Measurements from ENCODE around the gene ABHD3. TPM values are rescaled to one million over a fixed set of nuclear protein-coding genes. Genes with fewer than 3 reads are reported as not detected.
"Not testable (repeated sequence)": the region's sequence is repeated elsewhere in the genome, so short reads cannot be mapped to it uniquely, and the experiment has no call there.

The ABHD3 gene, protein sequence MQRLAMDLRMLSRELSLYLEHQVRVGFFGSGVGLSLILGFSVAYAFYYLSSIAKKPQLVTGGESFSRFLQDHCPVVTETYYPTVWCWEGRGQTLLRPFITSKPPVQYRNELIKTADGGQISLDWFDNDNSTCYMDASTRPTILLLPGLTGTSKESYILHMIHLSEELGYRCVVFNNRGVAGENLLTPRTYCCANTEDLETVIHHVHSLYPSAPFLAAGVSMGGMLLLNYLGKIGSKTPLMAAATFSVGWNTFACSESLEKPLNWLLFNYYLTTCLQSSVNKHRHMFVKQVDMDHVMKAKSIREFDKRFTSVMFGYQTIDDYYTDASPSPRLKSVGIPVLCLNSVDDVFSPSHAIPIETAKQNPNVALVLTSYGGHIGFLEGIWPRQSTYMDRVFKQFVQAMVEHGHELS
- total RNA-seq: 6.9 and 7.0 TPM in 2 replicates

DNA sequence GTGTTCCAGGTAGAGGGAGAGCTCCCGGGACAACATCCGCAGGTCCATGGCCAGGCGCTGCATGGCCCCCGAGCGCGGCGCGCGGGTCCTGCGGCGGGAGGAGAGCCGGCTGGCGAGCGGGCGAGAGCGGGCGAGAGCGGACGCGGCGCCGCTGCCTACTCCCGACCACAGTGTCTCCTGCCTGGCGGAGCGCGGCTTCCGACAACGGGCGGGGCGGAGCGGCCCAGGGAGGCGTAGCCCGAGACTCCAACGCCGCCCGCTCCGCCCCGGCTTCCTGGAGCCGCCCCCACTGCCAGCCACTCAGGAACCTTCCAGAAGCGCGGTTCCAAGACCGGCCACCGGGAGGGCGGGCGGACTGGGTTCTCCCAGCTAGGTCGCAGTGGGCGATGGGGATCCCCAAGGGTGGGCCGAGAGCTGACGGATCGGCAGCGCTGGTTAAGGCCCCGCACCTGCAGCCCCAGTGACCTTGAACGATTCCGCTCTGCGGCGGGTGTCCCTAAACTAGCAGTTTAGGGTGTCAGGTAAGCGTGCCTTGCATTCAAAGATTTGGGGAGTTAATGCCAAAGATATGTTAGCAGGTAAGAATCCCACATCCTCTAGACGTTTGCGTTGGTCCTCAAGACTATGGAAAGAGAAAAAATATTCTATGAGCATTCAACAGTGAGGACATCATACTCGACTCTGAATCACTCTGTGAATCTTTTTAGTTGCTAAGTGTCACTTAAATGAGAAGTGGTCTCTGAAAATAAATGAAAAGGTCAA lies at the start of gene ABHD3:
Gene ABHD3 (minus strand): TSS at position 172 of the 762 bp plus-strand sequence. CDS start 109 bp downstream, at position 63.
- DNase-seq: peak; percentile 93

DNA sequence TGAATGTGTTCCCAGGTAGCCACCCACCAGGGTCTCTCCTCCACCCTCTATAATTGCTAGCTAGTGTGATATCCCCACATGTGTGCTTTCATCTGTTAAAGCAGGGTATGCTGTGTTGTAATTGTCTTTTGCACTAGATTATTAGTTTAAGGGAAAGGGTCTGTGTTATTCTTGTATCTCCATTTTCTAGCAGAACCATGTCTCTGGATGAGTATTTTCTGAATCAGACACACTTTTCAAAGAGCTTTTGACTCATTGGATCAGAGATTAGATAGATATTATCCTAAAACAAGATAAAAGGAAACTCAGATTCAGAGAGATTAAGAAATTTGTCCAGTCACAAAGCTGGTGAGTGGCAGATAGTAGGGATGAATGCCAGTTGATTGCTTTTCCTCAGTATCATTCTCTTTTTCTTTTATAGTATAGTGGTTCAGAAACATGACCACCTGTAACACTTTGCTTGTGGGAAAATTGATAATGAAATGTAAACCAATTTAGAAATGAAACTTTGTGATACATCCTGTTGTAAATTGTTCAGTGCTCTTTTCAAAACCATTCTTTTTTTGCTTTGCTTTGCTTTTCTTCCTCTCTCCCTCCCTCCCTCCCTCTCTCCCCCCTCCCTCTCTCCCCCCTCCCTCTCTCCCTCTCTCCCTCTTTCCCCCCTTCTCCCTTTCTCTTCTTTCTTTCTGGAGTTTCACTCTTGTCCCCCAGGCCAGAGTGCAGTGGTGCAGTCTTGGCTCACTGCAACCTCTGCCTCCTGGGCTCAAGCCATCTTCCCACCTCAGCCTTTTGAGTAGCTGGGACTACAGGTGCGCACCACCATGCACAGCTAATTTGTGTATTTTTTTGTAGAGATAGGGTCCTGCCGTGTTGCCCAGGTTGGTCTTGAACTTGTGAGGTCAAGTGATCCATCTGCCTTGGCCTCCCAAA lies 43.5 kb upstream of the ABHD3 start:
- DNase-seq: no peak

DNA sequence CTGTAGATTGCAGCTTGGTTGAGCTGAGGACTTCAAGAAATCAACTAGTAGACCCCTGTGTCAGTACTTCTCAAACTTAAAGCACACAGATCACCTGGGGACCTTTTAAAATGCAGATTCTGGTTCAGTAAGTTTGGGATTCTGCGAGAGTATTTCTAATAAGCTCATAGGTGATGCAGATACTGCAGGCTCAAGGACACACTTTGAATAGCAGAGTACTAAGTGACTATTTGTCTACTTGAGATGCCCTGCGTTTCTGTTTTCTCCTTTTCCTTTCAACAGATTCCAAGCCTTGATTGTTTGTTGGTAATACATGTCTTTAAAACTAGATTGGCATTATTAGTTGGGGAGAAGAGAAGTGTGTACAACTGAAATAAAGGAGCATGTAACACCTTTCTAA lies 42.7 kb upstream of the ABHD3 start:
- no peak for DNase-seq

DNA sequence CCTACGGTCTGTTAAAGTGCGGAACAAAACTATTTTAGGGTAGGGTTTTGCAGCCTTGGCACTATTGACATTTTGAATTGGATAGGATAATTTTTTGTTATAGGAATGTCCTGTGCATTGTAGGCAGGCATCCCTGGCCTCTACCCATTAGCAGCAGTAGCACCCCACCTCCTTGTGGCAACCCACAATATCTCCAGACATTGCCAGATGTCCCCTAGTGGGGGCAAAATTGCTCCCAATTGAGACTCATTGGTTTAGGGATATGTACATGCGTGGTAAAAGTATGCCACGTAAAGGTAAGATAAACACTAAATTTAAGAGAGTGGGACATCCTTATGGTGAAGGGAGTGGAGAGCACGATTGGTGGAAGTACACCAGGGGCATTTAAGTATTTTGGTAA lies 40.7 kb upstream of the ABHD3 start:
- DNase-seq: no peak

DNA sequence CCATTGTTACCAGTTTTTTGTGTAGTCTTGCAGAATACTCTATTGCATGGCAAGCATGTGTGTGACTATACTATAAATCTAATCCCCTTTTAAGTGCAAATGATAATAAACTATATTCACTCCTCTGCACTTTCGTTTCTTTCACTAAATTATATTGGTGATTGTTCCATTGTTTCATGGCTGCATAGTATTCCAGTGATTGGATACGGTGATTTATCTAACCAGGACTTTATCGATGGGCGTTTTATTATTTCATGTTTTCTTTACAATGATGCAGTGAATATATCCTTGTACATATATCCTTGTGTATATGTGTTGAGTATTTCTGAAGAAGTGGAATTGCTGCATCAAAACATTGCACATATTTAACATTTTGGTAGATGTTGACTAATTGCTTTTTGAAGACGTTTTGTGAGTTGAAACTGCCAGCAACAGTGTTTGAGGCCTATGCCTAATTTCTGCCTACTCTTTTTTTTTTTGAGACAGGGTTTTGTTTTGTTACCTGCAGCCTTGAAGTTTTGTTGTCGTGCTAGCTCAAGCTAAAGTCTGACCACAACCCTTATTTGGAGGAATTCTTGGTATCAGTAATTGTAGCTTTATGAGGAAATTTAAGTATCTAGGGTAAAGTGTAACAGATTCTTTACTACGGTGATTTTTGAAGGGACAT lies 38.7 kb upstream of the ABHD3 start:
- no peak for DNase-seq

DNA sequence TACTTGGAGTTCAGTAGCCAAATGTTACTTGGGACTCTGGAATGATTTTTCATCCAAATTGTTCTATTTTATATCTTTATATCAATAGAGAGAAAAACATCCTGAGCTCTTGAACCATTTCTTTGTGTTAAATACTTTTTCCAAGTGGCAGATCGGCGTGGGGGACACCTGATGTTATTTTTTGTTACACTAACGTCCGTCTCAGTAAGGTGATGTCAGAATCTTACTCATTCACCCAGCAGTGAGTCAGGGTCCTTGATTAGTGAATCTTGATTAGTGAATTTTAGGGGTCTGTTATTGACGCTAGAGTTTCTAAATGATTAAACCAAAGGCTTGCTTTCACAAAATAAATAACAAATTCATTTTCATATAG lies 37.7 kb upstream of the ABHD3 start:
- DNase-seq: peak; percentile 41

DNA sequence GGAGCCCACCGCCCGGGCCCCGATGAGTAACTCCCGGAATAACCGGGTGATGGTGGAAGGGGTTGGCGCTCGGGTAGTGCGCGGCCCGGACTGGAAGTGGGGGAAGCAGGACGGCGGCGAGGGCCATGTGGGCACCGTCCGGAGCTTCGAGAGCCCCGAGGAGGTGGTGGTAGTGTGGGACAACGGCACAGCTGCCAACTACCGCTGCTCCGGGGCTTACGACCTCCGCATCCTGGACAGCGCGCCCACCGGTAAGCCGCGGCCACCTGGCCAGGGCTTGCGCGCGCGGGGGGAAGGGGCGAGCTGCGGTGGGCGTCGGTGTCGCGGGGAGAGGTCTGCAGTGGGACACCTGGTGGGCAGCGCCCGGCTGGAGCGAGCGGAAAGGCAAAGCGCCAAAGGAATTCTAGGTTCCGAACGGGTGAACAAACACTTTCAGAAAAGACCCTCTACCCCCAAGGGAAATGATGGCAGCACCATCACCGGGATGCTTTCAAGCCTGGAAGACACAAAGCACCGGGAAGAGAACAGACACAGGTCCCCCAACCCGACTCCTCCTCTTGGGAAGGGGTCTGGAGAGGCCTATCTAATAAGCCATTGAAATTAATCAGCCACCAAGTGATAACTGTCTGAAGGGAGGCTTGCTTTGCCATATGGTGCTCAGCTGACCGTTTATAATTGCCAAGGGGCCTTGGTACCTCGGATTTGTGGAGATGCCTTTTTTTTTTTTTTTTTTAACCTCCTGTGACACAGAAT lies 37.2 kb upstream of the ABHD3 start:
- DNase-seq: peak; percentile 36

DNA sequence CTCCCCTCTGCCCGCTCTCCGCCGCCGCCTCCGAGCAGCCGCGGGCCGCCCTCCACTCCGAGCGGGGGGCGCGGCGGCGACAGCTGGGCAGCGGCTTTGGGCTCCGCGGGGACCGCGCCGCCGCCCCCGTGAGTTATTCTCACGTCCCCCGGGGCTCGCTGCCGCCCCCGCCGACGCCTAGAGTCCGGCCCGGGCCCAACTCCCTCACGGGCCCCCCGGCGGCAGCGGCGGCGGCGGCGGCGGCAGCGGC lies 36.7 kb upstream of the ABHD3 start:
- DNase-seq: no peak

DNA sequence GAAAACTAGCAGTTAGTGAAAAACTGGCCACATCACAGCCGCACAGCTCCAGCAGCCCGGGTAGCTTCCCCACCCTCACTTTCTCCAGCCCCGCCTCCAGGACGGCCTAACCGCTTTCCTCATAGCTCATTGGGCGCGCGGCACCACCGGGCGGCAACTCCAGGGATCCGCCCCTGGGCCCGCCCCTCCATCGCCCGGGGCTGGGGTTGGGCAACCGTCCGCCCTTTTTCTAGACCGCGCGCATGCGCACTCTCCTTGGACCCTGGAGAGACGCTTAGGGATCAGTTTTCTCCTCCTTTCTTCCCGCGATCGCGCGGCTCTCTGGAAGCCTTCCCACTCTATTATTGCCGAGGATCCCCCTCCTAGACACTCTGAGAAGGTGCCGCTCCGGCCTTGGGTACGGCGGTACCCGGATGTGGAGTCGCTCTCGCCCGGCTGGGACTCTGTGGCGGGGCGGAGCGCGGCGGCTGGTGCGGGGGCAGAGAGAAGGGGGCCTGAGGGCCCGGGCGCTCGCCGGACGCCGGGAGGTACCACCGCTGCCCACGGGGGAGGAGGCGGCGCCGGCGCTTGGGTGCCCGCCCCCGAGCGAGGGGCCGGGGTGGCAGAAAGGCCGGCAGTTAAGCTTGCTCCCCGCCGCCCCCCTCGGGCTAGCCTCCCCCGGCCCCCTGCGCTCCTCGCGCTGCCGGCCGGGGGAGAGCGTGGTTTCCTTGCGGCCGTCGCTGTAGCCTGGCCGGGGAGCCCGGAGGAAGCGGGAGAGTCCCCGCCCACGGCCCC lies 36.2 kb upstream of the ABHD3 start, which contains the start of gene MIB1:
Gene MIB1 (plus strand): TSS at position 255 of the 774 bp plus-strand sequence. CDS start 792 bp downstream, outside the sequence.
- peak; percentile 97 for DNase-seq

DNA sequence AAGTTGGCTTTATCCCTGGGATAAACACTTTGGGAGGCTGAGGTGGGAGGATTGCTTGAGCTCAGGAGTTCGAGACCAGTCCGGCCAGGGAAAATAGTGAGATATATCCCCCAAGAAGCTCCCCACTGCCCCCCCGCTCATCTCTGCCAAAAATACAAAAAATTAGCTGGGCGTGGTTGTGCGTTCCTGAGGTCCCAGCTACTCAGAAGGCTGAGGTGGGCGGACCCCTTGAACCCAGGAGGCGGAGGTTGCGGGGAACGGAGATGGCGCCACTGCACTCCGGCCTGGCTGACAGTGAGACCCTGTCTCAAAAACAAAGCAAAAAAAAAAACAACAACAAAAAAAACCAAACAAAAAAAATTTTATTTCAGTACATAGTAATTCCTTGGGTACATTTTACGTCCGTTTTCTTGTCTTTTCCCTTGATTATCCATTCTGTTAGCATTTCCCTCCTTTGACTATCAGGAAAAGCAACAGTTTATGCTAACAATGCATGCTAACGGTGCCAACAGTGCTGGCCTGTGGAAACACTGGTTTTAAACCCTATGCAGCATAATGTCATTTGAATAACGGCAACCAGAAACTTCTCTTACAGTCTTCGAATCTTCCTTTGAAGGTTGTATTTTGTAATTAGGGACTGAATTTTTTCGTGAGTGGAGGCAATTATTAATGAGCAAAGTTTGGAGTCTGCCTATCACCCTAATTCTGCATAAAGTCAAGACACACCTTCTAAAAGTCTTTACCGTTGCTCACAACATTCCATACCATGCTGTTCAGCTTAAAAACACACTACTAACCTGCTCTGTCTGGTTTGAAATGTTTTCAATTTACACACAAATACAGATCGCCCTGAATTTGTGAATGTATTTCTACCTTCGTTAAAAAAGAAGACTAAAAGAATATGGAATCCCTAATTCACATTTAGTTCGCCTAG lies 35.3 kb upstream of the ABHD3 start:
- peak; percentile 64 for DNase-seq

DNA sequence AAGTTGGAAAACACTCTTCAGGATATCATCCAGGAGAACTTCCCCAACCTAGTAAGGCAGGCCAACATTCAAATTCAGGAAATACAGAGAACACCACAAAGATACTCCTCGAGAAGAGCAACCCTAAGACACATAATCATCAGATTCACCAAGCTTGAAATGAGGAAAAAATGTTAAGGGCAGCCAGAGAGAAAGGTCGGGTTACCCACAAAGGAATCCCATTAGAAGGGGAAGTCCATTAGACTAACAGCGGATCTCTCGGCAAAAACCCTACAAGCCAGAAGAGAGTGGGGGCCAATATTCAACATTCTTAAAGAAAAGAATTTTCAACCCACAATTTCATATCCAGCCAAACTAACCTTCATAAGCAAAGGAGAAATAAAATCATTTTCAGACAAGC lies 32.4 kb upstream of the ABHD3 start:
- not testable (repeated sequence) for DNase-seq

DNA sequence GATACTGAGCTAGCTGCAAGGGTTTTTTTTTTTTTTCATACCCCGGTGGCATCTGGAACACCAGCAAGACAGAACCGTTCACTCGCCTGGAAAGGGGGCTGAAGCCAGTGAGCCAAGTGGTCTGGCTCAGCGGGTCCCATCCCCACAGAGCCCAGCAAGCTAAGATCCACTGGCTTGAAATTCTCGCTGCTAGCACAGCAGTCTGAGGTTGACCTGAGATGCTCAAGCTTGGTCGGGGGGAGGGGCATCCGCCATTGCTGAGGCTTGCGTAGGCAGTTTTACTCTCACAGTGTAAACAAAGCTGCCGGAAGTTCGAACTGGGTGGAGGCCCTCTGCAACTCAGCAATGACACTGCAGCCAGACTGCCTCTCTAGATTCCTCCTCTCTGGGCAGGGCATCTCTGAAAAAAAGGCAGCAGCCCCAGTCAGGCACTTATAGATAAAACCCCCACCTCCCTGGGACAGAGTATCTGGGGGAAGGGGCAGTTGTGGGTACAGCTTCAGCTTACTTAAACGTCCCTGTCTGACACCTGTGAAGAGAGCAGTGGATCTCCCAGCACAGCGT lies 31.0 kb upstream of the ABHD3 start:
- peak; percentile 44 for DNase-seq

DNA sequence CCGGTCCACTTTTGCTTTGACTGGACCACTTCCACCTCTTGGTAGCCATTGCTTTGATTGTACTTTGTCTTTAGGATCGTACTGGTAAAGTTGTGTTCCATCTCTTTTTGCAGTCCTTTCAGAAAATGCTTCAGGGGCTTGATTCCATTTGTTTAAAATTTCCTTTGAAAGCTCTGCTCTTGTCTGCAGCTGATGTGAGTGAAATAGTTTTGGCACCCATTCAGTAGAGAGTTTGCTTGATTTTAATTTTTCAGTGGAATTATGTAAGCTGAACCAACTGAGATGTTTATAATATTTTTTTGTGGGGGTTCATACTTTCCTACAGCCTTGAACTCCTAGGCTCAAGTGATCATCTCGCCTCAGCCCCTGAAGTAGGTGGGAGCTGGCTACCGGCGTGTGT lies 28.4 kb upstream of the ABHD3 start:
- DNase-seq: no peak

DNA sequence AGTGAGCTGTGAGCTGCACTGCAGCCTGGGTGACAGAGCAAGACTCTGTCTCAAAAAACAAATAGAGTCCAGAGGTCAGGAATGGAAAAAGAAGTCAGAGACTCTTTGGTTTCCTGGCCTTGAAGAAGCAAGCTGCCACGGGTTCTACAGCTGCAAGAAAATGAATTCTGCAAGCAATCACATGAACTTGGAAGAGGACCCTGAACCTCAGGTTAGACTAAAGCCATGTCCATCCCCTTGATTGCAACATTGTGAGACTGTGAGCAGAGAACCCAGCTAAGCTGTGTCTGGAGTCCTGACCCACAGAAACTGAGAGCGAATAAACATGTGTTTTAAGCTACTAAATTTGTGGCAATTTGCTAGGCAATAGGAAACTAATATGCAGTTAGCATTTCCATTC lies 23.1 kb upstream of the ABHD3 start:
- DNase-seq: no peak

DNA sequence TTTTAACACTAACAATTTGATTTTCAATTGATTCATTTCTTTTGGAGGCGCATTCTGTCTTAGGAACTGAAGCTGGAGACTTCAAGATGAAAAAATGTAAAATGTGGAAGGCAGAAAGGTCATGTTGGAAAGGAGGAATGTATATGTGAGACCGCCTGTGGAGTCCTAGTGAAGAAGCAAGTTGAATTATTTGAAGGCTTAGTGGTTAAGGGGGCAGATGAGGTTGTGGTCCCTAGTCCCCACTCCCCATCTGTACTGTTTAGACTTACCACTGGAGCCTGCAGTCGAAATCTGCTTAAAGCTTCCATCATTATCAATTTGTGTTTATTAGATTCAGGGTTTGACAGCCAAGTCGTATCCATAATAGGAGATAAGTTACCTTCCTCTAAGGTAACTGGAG lies 20.6 kb upstream of the ABHD3 start:
- no peak for DNase-seq

DNA sequence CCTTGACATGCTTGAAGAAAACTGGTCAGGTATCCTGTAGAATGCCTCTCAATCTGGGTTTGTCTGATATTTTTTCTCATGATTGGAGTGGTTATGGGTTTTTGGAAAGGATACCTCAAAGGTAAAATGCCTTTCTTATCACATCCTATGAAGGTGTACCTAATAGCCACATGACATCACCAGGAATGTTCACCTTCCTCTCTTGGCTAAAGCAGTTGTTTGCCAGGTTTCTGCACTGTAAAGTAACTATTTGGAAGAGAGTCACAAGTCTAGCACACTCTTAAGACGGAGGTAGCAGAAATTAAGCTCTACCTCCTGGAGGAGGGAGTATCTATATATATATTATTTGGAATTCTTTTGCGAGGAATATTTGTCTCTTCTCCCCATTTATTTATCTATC lies 18.1 kb upstream of the ABHD3 start:
- no peak for DNase-seq

DNA sequence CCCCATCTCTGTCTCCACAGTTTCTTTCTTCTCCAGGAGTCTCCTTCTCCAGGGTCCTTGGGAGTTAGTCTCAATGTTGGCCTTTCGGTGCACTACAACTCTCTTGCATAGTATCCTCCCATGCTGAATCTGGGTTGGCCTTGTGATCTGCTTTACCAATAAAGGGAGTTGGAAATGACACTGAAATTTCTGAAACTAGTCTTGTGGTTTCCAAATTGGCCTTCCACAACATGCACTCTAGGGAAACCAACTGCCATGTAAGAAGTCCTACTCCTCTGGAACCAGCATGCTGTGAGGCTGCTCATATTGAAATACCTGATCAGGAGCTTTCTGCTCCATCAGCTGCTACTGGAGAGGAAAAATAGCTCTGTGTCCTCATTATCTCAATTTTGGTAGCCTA lies 9.9 kb upstream of the ABHD3 start:
- no peak for DNase-seq

DNA sequence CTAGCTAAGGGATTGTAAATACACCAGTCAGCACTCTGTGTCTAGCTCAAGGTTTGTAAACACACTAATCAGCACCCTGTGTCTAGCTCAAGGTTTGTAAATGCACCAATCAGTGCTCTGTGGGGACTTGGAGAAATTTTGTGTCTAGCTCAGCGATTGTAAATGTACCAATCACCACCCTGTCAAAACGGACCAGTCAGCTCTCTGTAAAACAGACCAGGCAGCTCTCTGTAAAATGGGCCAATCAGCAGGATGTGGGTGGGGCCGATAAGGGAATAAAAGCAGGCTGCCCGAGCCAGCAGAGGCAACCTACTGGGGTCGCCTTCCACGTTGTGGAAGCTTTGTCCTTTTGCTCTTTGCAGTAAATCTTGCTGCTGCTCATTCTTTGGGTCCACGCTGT lies 2.6 kb upstream of the ABHD3 start:
- DNase-seq: not testable (repeated sequence)

DNA sequence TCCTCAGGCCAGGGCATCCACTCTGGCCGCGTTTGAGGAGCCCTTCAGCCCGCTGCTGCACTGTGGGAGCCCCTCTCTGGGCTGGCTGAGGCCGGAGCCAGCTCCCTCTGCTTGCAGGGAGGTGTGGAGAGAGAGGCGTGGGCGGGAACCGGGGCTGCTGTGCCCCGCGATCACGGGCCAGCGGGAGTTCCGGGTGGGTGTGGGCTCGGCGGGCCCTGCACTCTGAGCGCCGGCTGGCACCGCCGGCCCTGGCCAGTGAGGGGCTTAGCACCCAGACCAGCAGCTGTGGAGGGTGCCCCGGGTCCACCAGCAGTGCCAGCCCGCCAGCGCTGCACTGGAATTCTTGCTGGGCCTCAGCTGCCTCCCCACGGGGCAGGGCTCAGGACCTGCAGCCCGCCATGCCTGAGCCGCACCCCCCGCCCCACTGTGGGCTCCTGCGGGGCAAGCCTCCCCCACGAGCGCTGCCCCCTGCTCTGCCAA lies 1.9 kb upstream of the ABHD3 start:
- no peak for DNase-seq

All from dermis blood vessel endothelial cell (primary cell).